ENCODE measurements around the gene PTGDR2.
"Not testable (repeated sequence)": the region's sequence is repeated elsewhere in the genome, so short reads cannot be mapped to it uniquely, and the experiment has no call there.

GRCh38 chr11:60823745-60824306 lies 31.9 kb downstream of the PTGDR2 start:
- not testable (repeated sequence) for TF ChIP-seq CTCF (IDR thresholded peaks at IDR 0.05; ENCODE audit: poor library complexity); EZH2 (IDR thresholded peaks at IDR 0.05; ENCODE audit: borderline replicate concordance)
